HepG2 (cell line): Measurements from ENCODE around the gene MYH7B. TPM values are rescaled to one million over a fixed set of nuclear protein-coding genes. Genes with fewer than 3 reads are reported as not detected.

Source experiments
- ADNP ChIP-seq: sonication (generic); formaldehyde crosslinking; IDR thresholded peaks from 2 replicates; pipeline ENCODE4 v1.4.0; 2020; ENCODE audit warnings: missing genetic modification reagents
- AGO2 ChIP-seq: fragments of 200-400 bp; formaldehyde crosslinking; optimal IDR thresholded peaks from 2 replicates; pipeline ENCODE3; 2017; ENCODE audit warnings: mild to moderate bottlenecking, low read depth, low read length, moderate library complexity
- ARID4A ChIP-seq: sonication (generic); formaldehyde crosslinking; IDR thresholded peaks from 2 replicates; pipeline ENCODE4 v1.5.0; 2020; ENCODE audit warnings: mild to moderate bottlenecking, missing genetic modification reagents, borderline replicate concordance
- FLYWCH1 ChIP-seq: sonication (generic); formaldehyde crosslinking; IDR thresholded peaks from 2 replicates; pipeline ENCODE4 v1.8.1; 2023; ENCODE audit warnings: mild to moderate bottlenecking, missing genetic modification reagents
- FOSL2 ChIP-seq: sonication (generic); formaldehyde crosslinking; IDR thresholded peaks from 2 replicates; pipeline ENCODE4 v1.4.0; 2020; ENCODE audit warnings: missing genetic modification reagents
- GTF2F1 ChIP-seq: fragments of 150-350 bp; IDR thresholded peaks from 2 replicates; pipeline ENCODE4 v1.6.1; 2014; ENCODE audit warnings: low read length
- HHEX ChIP-seq: IDR thresholded peaks from 2 replicates; pipeline ENCODE4 v1.6.1; 2016; ENCODE audit warnings: control low read depth
- KDM1A ChIP-seq: IDR thresholded peaks from 2 replicates; pipeline ENCODE4 v1.6.1; 2016; ENCODE audit warnings: missing compliant biosample characterization
- LBX2 ChIP-seq: sonication (generic); formaldehyde crosslinking; IDR thresholded peaks from 2 replicates; pipeline ENCODE4 v1.5.0; 2020; ENCODE audit warnings: missing genetic modification reagents, mild to moderate bottlenecking, borderline replicate concordance
- LCORL ChIP-seq, 2 experiments: fragments of 450-650 bp in 1 of 2; sonication (generic) in 1 of 2; formaldehyde crosslinking in 1 of 2; IDR thresholded peaks; 2 replicates each; pipeline versions ENCODE4 v1.5.0 to v1.6.1; 2017 to 2020; ENCODE audit warnings: antibody characterized with exemption in 1 of 2, missing genetic modification reagents in 1 of 2
- MEF2D ChIP-seq: sonication (generic); formaldehyde crosslinking; IDR thresholded peaks from 2 replicates; pipeline ENCODE4 v1.5.1; 2020; ENCODE audit warnings: mild to moderate bottlenecking, missing genetic modification reagents
- NCOA5 ChIP-seq: sonication (generic); formaldehyde crosslinking; IDR thresholded peaks from 2 replicates; pipeline ENCODE4 v1.4.0; 2020; ENCODE audit warnings: missing genetic modification reagents
- PHF8 ChIP-seq: sonication (generic); formaldehyde crosslinking; IDR thresholded peaks from 2 replicates; pipeline ENCODE4 v1.5.0; 2020; ENCODE audit warnings: missing genetic modification reagents
- STAG1 ChIP-seq: sonication (generic); formaldehyde crosslinking; IDR thresholded peaks from 2 replicates; pipeline ENCODE4 v1.4.0; 2020; ENCODE audit warnings: missing genetic modification reagents
- ZBTB46 ChIP-seq: sonication (generic); formaldehyde crosslinking; IDR thresholded peaks from 2 replicates; pipeline ENCODE4 v1.4.0; 2020; ENCODE audit warnings: mild to moderate bottlenecking, missing genetic modification reagents, borderline replicate concordance
- ZFP91 ChIP-seq: sonication (generic); formaldehyde crosslinking; IDR thresholded peaks from 2 replicates; pipeline ENCODE4 v1.9.0; 2022; ENCODE audit warnings: missing genetic modification reagents, mild to moderate bottlenecking, borderline replicate concordance
- ZMYM4 ChIP-seq: sonication (generic); formaldehyde crosslinking; IDR thresholded peaks from 2 replicates; pipeline ENCODE4 v1.8.1; 2023; ENCODE audit warnings: mild to moderate bottlenecking, missing genetic modification reagents
- ZNF343 ChIP-seq: sonication (generic); formaldehyde crosslinking; IDR thresholded peaks from 2 replicates; pipeline ENCODE4 v1.4.0; 2020; ENCODE audit warnings: mild to moderate bottlenecking, missing genetic modification reagents
- ZNF550 ChIP-seq: sonication (generic); formaldehyde crosslinking; IDR thresholded peaks from 2 replicates; pipeline ENCODE4 v1.4.0; 2020; ENCODE audit warnings: mild to moderate bottlenecking, missing genetic modification reagents, borderline replicate concordance
- ZNF674 ChIP-seq: sonication (generic); formaldehyde crosslinking; IDR thresholded peaks from 2 replicates; pipeline ENCODE4 v1.5.0; 2020; ENCODE audit warnings: low read depth, mild to moderate bottlenecking, missing genetic modification reagents
- ZNF790 ChIP-seq: sonication (generic); formaldehyde crosslinking; IDR thresholded peaks from 2 replicates; pipeline ENCODE4 v1.8.0; 2022; ENCODE audit warnings: missing genetic modification reagents, mild to moderate bottlenecking, borderline replicate concordance
- ZSCAN21 ChIP-seq: sonication (generic); formaldehyde crosslinking; IDR thresholded peaks from 2 replicates; pipeline ENCODE4 v1.8.0; 2022; ENCODE audit warnings: mild to moderate bottlenecking, missing genetic modification reagents, moderate library complexity, borderline replicate concordance
- polyA plus RNA-seq, 8 experiments: library from polyadenylated mRNA; depleted of rRNA in 3 of 8; stranded (reverse) in 7 of 8; unstranded in 1 of 8; fragments of >200 nt; fragmentation: Illumina TruSeq in 4 of 8; extraction: Trizol in 4 of 8; gene quantifications; 2 replicates each; pipeline versions ENCODE4 v1.2.1 to v1.2.3, GENCODE V29; 2011 to 2016; ENCODE audit warnings: low read depth in 4 of 8, missing spikeins in 1 of 8, mixed read lengths in 1 of 8; ENCODE audit not compliant: insufficient read depth in 1 of 8
- total RNA-seq, 5 experiments: library from RNA; depleted of rRNA; stranded (reverse); fragments of >200 nt; fragmentation: Illumina TruSeq; extraction: Trizol; gene quantifications; 2 replicates each; pipeline ENCODE4 v1.2.3, GENCODE V29; 2016; ENCODE audit warnings: low read depth in 1 of 5
- TF ChIP-seq, protein P1 (sequence below): sonication (generic); formaldehyde crosslinking; IDR thresholded peaks from 2 replicates; pipeline ENCODE4 v1.9.0; 2021; ENCODE audit warnings: missing genetic modification reagents, mild to moderate bottlenecking, borderline replicate concordance

The MYH7B gene
- total and polyA plus RNA-seq, 2 of the 13 experiments (the other 11 are each of a cell fraction or from before 2014, with no cell fraction given): 0.05 to 0.20 TPM

DNA sequence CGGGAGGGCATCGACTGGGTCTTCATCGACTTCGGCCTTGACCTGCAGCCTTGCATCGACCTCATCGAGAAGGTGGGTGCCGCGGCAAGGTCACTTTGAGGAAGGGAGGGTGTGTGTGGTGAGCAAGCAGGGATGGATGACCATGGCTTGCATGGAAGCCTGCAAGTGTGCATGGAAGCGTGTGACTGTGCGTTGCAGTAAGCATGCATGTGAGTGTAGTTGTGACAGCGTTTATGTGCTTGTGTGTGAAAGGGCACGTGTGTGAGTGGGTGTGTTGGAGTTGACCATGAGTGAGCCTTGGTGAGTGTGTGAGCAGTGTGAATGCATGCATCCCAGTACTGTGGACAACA lies 32.5 kb downstream of the MYH7B start (continued):
- TF ChIP-seq LBX2 (CRISPR knock-in tag) (no peak), FLYWCH1 (CRISPR knock-in tag) (no peak), ADNP (CRISPR knock-in tag) (no peak), ZSCAN21 (CRISPR knock-in tag) (no peak), STAG1 (CRISPR knock-in tag) (no peak), ZMYM4 (no peak), AGO2 (peak; percentile 31), ZNF550 (no peak), NCOA5 (CRISPR knock-in tag) (no peak), ZNF343 (no peak), LCORL (IDR thresholded peaks at IDR 0.05) (0 out of 2 replicates have a peak, but pooled peaks have one; percentile 16), LCORL (CRISPR knock-in tag; IDR thresholded peaks at IDR 0.05) (no peak), GTF2F1 (no peak), FOSL2 (CRISPR knock-in tag) (no peak), ZNF674 (no peak), ZFP91 (CRISPR knock-in tag) (no peak), ZNF790 (CRISPR knock-in tag) (no peak), PHF8 (CRISPR knock-in tag) (no peak), ZBTB46 (CRISPR knock-in tag) (no peak), ARID4A (CRISPR knock-in tag) (0 out of 2 replicates have a peak, but pooled peaks have one; percentile 48), KDM1A (CRISPR knock-in tag) (no peak), MEF2D (CRISPR knock-in tag) (0 out of 2 replicates have a peak, but pooled peaks have one; percentile 26), HHEX (CRISPR knock-in tag) (no peak)
- TF ChIP-seq, protein P1, sequence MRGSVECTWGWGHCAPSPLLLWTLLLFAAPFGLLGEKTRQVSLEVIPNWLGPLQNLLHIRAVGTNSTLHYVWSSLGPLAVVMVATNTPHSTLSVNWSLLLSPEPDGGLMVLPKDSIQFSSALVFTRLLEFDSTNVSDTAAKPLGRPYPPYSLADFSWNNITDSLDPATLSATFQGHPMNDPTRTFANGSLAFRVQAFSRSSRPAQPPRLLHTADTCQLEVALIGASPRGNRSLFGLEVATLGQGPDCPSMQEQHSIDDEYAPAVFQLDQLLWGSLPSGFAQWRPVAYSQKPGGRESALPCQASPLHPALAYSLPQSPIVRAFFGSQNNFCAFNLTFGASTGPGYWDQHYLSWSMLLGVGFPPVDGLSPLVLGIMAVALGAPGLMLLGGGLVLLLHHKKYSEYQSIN (CRISPR knock-in tag): no peak
